Prostate gland (tissue), 2 donors: ENCODE results near the gene MMAA. TPM values are rescaled to one million over a fixed set of nuclear protein-coding genes. Genes with fewer than 3 reads are reported as not detected.

ENCODE experiments used
- DNase-seq: peaks from one replicate; pipeline ENCODE4 v3.0.0-alpha.2; 2019; ENCODE audit warnings: low spot score
- H3K27ac ChIP-seq, 2 donors: fragments of 200-600 bp; sonication (generic); 2 replicates each; pipeline ENCODE4 v1.5.1; 2017 to 2019
- H3K27me3 ChIP-seq: fragments of 200-600 bp; sonication (generic); replicated peaks from 2 replicates; pipeline ENCODE4 v1.5.1; 2019; ENCODE audit not compliant: insufficient read depth
- H3K36me3 ChIP-seq, 2 donors: fragments of 200-600 bp; sonication (generic); 1 replicate in 1 of 2; 2 replicates in 1 of 2; pipeline versions ENCODE4 v1.5.1 to v1.8.1; 2017 to 2019
- H3K4me1 ChIP-seq: fragments of 200-600 bp; sonication (generic); replicated peaks from 2 replicates; pipeline ENCODE4 v1.5.1; 2019
- H3K4me3 ChIP-seq, 2 donors: fragments of 200-600 bp; sonication (generic); 2 replicates each; pipeline ENCODE4 v1.5.1; 2017 to 2019
- H3K9me3 ChIP-seq: fragments of 200-600 bp; sonication (generic); 2 replicates; pipeline ENCODE4 v1.5.1; 2017
- POLR2A ChIP-seq: fragments of 450-650 bp; IDR thresholded peaks from one replicate; pipeline ENCODE4 v1.6.1; 2016; ENCODE audit warnings: antibody characterized with exemption, mild to moderate bottlenecking
- POLR2AphosphoS5 ChIP-seq: sonication (generic); formaldehyde crosslinking; IDR thresholded peaks from one replicate; pipeline ENCODE4 v1.6.1; 2017; ENCODE audit warnings: antibody characterized with exemption
- WGBS: methylation state at CpG from one replicate; pipeline ENCODE4 v1.1.5; 2018; 5-methylcytosine and 5-hydroxymethylcytosine counted together
- intact Hi-C: fragments of 100-400 bp; cut with DNase I; formaldehyde crosslinking; loops from one replicate; pipeline ENCODE4 v1.14.2; 2022
- total RNA-seq, 2 donors: library from RNA; depleted of rRNA; stranded (reverse); fragments of >200 nt; gene quantifications; one replicate each; pipeline ENCODE4 v1.1.0, GENCODE V29; 2016
- TF ChIP-seq, protein P1 (sequence below), 4 experiments: fragments of 200-600 bp in 2 of 4; fragments of 450-650 bp in 2 of 4; sonication (generic) in 2 of 4; IDR thresholded peaks; 1 replicate in 3 of 4; 2 replicates in 1 of 4; pipeline ENCODE4 v1.5.1; 2016 to 2019; ENCODE audit warnings: antibody characterized with exemption in 4 of 4, mild to moderate bottlenecking in 2 of 4, moderate library complexity in 2 of 4

The MMAA gene
- total RNA-seq, 2 donors from 2014 or later, result 3.6 TPM

DNA sequence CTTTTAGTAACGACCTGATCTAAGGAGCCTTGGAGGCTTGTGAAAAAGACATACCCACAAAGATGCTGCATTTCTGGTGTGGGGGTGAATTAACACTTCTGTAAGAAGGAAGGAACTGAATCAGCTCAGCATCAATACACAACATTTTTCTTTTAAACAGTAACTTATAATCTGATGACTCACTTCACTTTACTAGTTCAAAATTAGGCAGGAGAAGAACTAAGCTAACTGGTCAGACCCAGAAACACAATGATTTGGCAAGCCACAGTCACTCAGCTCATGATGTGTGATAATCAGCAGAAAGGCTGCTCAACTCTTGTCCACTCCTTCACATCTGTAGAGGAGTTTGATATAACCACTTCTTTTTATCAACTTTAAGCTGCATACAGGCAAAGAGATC is 4.6 kb downstream of the MMAA start:
- TF ChIP-seq, protein P1, sequence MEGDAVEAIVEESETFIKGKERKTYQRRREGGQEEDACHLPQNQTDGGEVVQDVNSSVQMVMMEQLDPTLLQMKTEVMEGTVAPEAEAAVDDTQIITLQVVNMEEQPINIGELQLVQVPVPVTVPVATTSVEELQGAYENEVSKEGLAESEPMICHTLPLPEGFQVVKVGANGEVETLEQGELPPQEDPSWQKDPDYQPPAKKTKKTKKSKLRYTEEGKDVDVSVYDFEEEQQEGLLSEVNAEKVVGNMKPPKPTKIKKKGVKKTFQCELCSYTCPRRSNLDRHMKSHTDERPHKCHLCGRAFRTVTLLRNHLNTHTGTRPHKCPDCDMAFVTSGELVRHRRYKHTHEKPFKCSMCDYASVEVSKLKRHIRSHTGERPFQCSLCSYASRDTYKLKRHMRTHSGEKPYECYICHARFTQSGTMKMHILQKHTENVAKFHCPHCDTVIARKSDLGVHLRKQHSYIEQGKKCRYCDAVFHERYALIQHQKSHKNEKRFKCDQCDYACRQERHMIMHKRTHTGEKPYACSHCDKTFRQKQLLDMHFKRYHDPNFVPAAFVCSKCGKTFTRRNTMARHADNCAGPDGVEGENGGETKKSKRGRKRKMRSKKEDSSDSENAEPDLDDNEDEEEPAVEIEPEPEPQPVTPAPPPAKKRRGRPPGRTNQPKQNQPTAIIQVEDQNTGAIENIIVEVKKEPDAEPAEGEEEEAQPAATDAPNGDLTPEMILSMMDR (IDR thresholded peaks at IDR 0.05), result no peak
- no peak for TF ChIP-seq POLR2AphosphoS5
- TF ChIP-seq POLR2A, result no peak
- Histone ChIP-seq H3K4me1 (no peaks in the 10 kb centered on the region), H3K9me3 (no peaks in the 10 kb centered on the region), H3K27me3 (no peaks in the 10 kb centered on the region), H3K4me3 (no peak overlapping the region), H3K36me3 (no peaks in the 10 kb centered on the region), H3K27ac (no peak overlapping the region)
- intact Hi-C loops, result no loop called here
- 86% methylated on average over 1 of the region's 1 CpG for WGBS
- no peak for DNase-seq

GRCh38 chr4:145625677-145626622 is 6.8 kb downstream of the MMAA start:
- DNase-seq, result no peak
- WGBS, result 65% methylated on average over 10 of the region's 10 CpGs
- Histone ChIP-seq H3K27ac (no peak overlapping the region), H3K36me3 (no peaks in the 10 kb centered on the region), H3K9me3 (no peaks in the 10 kb centered on the region), H3K4me3 (no peak overlapping the region), H3K27me3 (no peaks in the 10 kb centered on the region), H3K4me1 (no peaks in the 10 kb centered on the region)
- TF ChIP-seq, protein P1 (IDR thresholded peaks at IDR 0.05), result no peak
- TF ChIP-seq POLR2AphosphoS5 (no peak), POLR2A (no peak)
- intact Hi-C loops, result no loop called here

DNA sequence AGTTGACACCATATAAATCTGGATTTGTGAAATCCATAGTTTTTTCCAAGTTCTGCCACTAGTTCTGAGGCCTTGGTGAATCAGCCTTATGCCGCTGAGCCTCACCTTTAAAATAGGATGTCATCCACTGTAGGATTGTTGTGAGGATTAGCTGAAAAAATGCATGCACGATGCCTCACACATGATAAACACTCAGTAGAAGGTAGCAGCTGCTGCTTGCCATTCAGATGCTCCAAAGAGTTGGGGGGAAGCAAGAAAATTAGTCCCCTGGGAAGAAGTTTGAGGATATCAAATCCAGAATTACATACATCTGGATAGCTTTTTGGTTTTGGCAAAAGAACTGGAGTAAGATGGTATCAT is 7.4 kb downstream of the MMAA start:
- 66% methylated on average over 2 of the region's 2 CpGs for WGBS
- Histone ChIP-seq H3K27me3 (no peaks in the 10 kb centered on the region), H3K36me3 (no peaks in the 10 kb centered on the region), H3K27ac (no peak overlapping the region), H3K4me1 (no peaks in the 10 kb centered on the region), H3K4me3 (no peak overlapping the region), H3K9me3 (no peaks in the 10 kb centered on the region)
- no peak for DNase-seq
- TF ChIP-seq, protein P1 (IDR thresholded peaks at IDR 0.05), result no peak
- TF ChIP-seq POLR2AphosphoS5 (no peak), POLR2A (no peak)
- intact Hi-C loops, result no loop called here

DNA sequence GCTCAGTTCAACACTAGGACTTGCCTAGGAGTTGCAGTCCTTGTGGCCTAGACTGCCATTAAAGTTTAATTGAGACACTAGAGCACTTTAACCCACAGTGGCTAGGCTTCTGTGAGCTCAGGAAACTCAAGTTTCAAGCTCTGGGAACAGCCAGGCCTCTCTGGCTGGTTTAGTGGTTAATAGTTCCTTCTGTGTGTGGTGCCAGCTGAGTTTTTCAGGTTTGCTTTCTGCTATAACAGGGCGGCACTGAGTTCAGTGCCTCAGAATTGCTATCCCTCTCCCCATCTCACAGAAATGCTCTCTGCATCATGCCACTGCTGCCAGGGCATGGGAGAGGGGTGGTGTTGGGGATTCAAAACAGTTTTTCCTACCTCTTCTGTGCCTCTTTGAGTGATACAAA is 15.9 kb downstream of the MMAA start:
- H3K9me3 ChIP-seq, result no peaks in the 10 kb centered on the region
- no peak for DNase-seq
- 87% methylated on average over 1 of the region's 1 CpG for WGBS

DNA sequence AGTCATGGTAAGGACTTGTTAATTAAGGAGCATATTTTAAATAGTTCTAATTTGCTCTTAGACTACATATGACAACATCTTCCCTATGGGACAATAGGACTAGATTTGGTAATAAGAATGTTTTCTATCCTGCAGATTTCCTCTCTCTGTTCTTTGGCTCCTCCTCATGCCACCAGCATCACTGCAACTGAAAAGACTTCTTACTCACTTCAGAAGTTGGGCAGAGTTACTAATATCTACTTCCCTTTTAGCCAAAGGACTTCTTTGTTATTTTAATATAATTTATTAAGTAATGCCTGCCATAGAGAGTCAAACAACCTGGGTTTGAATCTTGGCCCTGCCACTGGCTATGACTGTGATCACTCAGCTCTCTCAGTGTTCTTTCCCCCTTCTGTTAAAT is 16.4 kb downstream of the MMAA start:
- Histone ChIP-seq H3K4me3 (no peak overlapping the region), H3K27me3 (no peaks in the 10 kb centered on the region), H3K36me3 (no peaks in the 10 kb centered on the region), H3K4me1 (no peaks in the 10 kb centered on the region), H3K9me3 (no peaks in the 10 kb centered on the region), H3K27ac (no peak overlapping the region)
- DNase-seq, result no peak
- intact Hi-C loops, result no loop called here
- no peak for TF ChIP-seq POLR2AphosphoS5
- TF ChIP-seq, protein P1 (IDR thresholded peaks at IDR 0.05), result no peak
- no peak for TF ChIP-seq POLR2A

More for the DNA sequence above, 15.9 kb downstream of the MMAA start:
- intact Hi-C loops, result no loop called here
- H3K4me1 ChIP-seq, result no peaks in the 10 kb centered on the region
- H3K4me3 ChIP-seq, result no peak overlapping the region
- no peaks in the 10 kb centered on the region for H3K36me3 ChIP-seq
- H3K27ac ChIP-seq, result no peak overlapping the region
- no peak for TF ChIP-seq POLR2A
- no peaks in the 10 kb centered on the region for H3K27me3 ChIP-seq
